ENCODE results near the gene PHC3.

GRCh38 chr3:170128259-170128976, 53.1 kb downstream of the PHC3 start:
- TF ChIP-seq POLR2AphosphoS5 (IDR thresholded peaks at IDR 0.05): no peak
- TF ChIP-seq POLR2A (IDR thresholded peaks at IDR 0.05): no peak
- TF ChIP-seq CTCF (IDR thresholded peaks at IDR 0.05): no peak
